B cell (primary cell): ENCODE results near the gene TEP1.

Source experiments
- EZH2 ChIP-seq: IDR thresholded peaks from 2 replicates; pipeline ENCODE4 v1.6.1; 2012; ENCODE audit warnings: borderline replicate concordance, low read depth, mild to moderate bottlenecking, moderate library complexity, low read length; ENCODE audit not compliant: insufficient read depth, poor library complexity, severe bottlenecking
- TF ChIP-seq, protein P1 (sequence below): fragments of 200-600 bp; IDR thresholded peaks from one replicate; pipeline ENCODE4 v1.8.0; 2022; ENCODE audit warnings: antibody characterized with exemption, mild to moderate bottlenecking

DNA sequence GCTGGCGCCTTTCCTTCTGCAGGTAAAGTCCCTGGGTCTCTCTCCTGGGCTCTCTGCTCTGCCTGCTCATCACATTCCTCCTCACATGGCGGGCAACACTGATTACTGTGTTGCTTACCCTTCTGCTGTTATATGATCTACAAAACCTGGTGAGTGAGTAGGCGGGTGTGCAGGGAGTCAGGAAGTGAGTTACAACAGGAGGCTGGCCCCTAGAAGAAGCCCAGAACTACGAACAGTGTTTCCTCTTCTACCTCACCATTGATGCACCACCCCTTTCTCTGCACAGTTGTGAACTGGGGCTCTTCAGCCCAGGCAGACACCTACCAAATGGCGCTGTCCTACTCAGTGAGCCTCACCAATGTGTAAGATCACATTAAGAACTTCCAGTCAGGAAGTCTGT is 27.6 kb upstream of the TEP1 start:
- TF ChIP-seq, protein P1, sequence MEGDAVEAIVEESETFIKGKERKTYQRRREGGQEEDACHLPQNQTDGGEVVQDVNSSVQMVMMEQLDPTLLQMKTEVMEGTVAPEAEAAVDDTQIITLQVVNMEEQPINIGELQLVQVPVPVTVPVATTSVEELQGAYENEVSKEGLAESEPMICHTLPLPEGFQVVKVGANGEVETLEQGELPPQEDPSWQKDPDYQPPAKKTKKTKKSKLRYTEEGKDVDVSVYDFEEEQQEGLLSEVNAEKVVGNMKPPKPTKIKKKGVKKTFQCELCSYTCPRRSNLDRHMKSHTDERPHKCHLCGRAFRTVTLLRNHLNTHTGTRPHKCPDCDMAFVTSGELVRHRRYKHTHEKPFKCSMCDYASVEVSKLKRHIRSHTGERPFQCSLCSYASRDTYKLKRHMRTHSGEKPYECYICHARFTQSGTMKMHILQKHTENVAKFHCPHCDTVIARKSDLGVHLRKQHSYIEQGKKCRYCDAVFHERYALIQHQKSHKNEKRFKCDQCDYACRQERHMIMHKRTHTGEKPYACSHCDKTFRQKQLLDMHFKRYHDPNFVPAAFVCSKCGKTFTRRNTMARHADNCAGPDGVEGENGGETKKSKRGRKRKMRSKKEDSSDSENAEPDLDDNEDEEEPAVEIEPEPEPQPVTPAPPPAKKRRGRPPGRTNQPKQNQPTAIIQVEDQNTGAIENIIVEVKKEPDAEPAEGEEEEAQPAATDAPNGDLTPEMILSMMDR: no peak
- TF ChIP-seq EZH2: no peak
